Loucy (cell line): ENCODE data around the gene RDH14.
A peak's percentile ranks its signal among the peaks of the same experiment; 100 is the strongest.

Experiments used
- H2AFZ ChIP-seq: fragments of 200-600 bp; sonication (generic); 2 replicates; pipeline ENCODE4 v1.6.0; 2016; ENCODE audit warnings: antibody characterized with exemption, mild to moderate bottlenecking, low read length, moderate library complexity
- H3F3A ChIP-seq: fragments of 200-600 bp; 2 replicates; pipeline ENCODE4 v1.6.0; 2016; ENCODE audit warnings: antibody characterized with exemption, low read depth, mild to moderate bottlenecking
- H3K27me3 ChIP-seq: fragments of 200-600 bp; sonication (generic); 2 replicates; pipeline ENCODE4 v1.6.1; 2014; ENCODE audit warnings: low read length, mild to moderate bottlenecking; ENCODE audit not compliant: insufficient read depth, poor library complexity, severe bottlenecking
- H3K36me3 ChIP-seq: fragments of 200-600 bp; sonication (generic); 2 replicates; pipeline ENCODE4 v1.6.1; 2016; ENCODE audit warnings: low read length; ENCODE audit not compliant: insufficient read depth
- H3K4me1 ChIP-seq: fragments of 200-600 bp; sonication (generic); 2 replicates; pipeline ENCODE4 v1.5.1; 2014; ENCODE audit warnings: low read length, mild to moderate bottlenecking; ENCODE audit not compliant: insufficient read depth, poor library complexity, severe bottlenecking
- H3K4me2 ChIP-seq: fragments of 200-600 bp; sonication (generic); 2 replicates; pipeline ENCODE4 v1.6.0; 2014; ENCODE audit warnings: antibody characterized with exemption, low read length, low read depth, mild to moderate bottlenecking; ENCODE audit not compliant: poor library complexity, severe bottlenecking
- H3K4me3 ChIP-seq: fragments of 200-600 bp; sonication (generic); 2 replicates; pipeline ENCODE4 v1.5.1; 2014; ENCODE audit warnings: low read length, mild to moderate bottlenecking, mixed read lengths; ENCODE audit not compliant: poor library complexity, severe bottlenecking
- H3K79me2 ChIP-seq: fragments of 200-600 bp; sonication (generic); 2 replicates; pipeline ENCODE4 v1.6.1; 2014; ENCODE audit warnings: low read length; ENCODE audit not compliant: insufficient read depth
- H3K9ac ChIP-seq: fragments of 200-600 bp; sonication (generic); 2 replicates; pipeline ENCODE4 v1.6.0; 2014; ENCODE audit warnings: mild to moderate bottlenecking, low read depth, low read length, moderate library complexity; ENCODE audit not compliant: poor library complexity, severe bottlenecking
- H3K9me2 ChIP-seq: fragments of 200-600 bp; sonication (generic); replicated peaks from 2 replicates; pipeline ENCODE4 v1.6.1; 2016; ENCODE audit warnings: low read depth, low read length, mixed read lengths
- H3K9me3 ChIP-seq: fragments of 200-600 bp; sonication (generic); 2 replicates; pipeline ENCODE4 v1.6.1; 2014; ENCODE audit warnings: mild to moderate bottlenecking, antibody characterized with exemption, low read length, low read depth; ENCODE audit not compliant: insufficient read depth
- H4K20me1 ChIP-seq: fragments of 200-600 bp; sonication (generic); 2 replicates; pipeline ENCODE4 v1.6.0; 2014; ENCODE audit warnings: antibody characterized with exemption, low read length, mild to moderate bottlenecking; ENCODE audit not compliant: insufficient read depth, poor library complexity, severe bottlenecking
- CTCF ChIP-seq: fragments of 200-600 bp; sonication (generic); conservative IDR thresholded peaks from 2 replicates; pipeline ENCODE4 v1.5.1; 2014; ENCODE audit warnings: mild to moderate bottlenecking, antibody characterized with exemption, low read length
- EZH2phosphoT487 ChIP-seq: fragments of 200-600 bp; IDR thresholded peaks from 2 replicates; pipeline ENCODE4 v1.6.1; 2018; ENCODE audit warnings: antibody characterized with exemption, mild to moderate bottlenecking, moderate library complexity, borderline replicate concordance

RDH14 gene

GRCh38 chr2:18560797-18561085 lies 288 bp upstream of the RDH14 start:
- peaks cover 33% of the 10 kb centered on the region for H4K20me1 ChIP-seq
- no peaks in the 10 kb centered on the region for H3F3A ChIP-seq
- no peaks in the 10 kb centered on the region for H3K9me2 ChIP-seq
- H3K9ac ChIP-seq = peak overlapping the region; percentile 77
- no peaks in the 10 kb centered on the region for H3K9me3 ChIP-seq
- TF ChIP-seq CTCF (no peak), EZH2phosphoT487 (no peak)
- peak overlapping the region; percentile 98 for H2AFZ ChIP-seq
- peak overlapping the region; percentile 97 for H3K4me2 ChIP-seq
- H3K4me3 ChIP-seq = peak overlapping the region; percentile 99
- 0 out of 2 replicates have a peak, but pooled peaks cover under 1% of the 10 kb centered on the region for H3K36me3 ChIP-seq
- H3K4me1 ChIP-seq = peaks cover 37% of the 10 kb centered on the region
- peaks cover 31% of the 10 kb centered on the region for H3K79me2 ChIP-seq
- no peaks in the 10 kb centered on the region for H3K27me3 ChIP-seq

GRCh38 chr2:18559531-18560030 lies 872 bp downstream of the RDH14 start:
- H3K4me1 ChIP-seq = peaks cover 43% of the 10 kb centered on the region
- peak overlapping the region; percentile 77 for H3K9ac ChIP-seq
- H2AFZ ChIP-seq = peak overlapping the region; percentile 92
- H3K36me3 ChIP-seq = peaks cover 9% of the 10 kb centered on the region; the same call in 1 of the 2 replicates
- H3K9me2 ChIP-seq = no peaks in the 10 kb centered on the region
- H3F3A ChIP-seq = no peaks in the 10 kb centered on the region
- peak overlapping the region; percentile 93 for H3K4me2 ChIP-seq
- TF ChIP-seq EZH2phosphoT487 (no peak), CTCF (no peak)
- H3K79me2 ChIP-seq = peaks cover 31% of the 10 kb centered on the region
- peak overlapping the region; percentile 99 for H3K4me3 ChIP-seq
- no peaks in the 10 kb centered on the region for H3K27me3 ChIP-seq
- peaks cover 33% of the 10 kb centered on the region for H4K20me1 ChIP-seq
- H3K9me3 ChIP-seq = no peaks in the 10 kb centered on the region

GRCh38 chr2:18558458-18558857 lies 2.0 kb downstream of the RDH14 start:
- Histone ChIP-seq H3F3A (no peaks in the 10 kb centered on the region), H3K4me2 (peak overlapping the region; percentile 93), H3K36me3 (peaks cover 13% of the 10 kb centered on the region; the same call in 1 of the 2 replicates), H3K9me2 (no peaks in the 10 kb centered on the region), H3K27me3 (no peaks in the 10 kb centered on the region), H3K9me3 (no peaks in the 10 kb centered on the region), H3K4me1 (peaks cover 43% of the 10 kb centered on the region), H3K4me3 (peak overlapping the region; percentile 99), H3K79me2 (peaks cover 31% of the 10 kb centered on the region), H4K20me1 (peaks cover 33% of the 10 kb centered on the region), H2AFZ (no peak overlapping the region), H3K9ac (peak overlapping the region; percentile 77)
- no peak for TF ChIP-seq EZH2phosphoT487
- TF ChIP-seq CTCF = no peak
